HTR-8/SVneo (cell line): Measurements from ENCODE around the gene CBLB.

ENCODE experiments used
- DNase-seq: peaks from one replicate; pipeline ENCODE4 v3.0.0; 2011; ENCODE audit warnings: low spot score, mixed read lengths; ENCODE audit not compliant: insufficient read length
- FAIRE-seq: peaks from 2 replicates; lab custom pipeline; 2011; peaks lifted over from hg19 to GRCh38; lab: Jason Lieb, UNC

CBLB gene

DNA sequence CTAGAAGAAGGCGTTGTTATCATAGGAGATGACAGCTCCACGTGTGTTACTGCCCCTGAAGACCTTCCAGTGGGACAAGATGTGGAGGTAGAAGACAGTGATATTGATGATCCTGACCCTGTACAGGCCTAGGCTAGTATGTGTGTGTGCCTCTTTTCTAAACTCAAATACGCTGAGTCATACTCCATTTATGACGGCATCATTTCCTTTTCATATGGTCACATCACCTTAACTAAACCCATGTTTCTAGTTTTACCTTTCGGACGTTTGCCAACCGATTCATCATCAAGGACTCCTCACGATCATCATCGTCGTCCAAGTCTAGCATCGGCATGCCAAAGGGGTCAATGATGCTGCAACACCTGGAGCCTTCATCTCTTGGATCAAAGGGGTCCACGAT is 149.0 kb downstream of the CBLB start:
- no peak for DNase-seq
- FAIRE-seq, result no peak

GRCh38 chr3:105715372-105715771 is 153.4 kb downstream of the CBLB start:
- FAIRE-seq (no peak), DNase-seq (no peak)

GRCh38 chr3:105714453-105714852 is 154.4 kb downstream of the CBLB start:
- DNase-seq, result no peak
- FAIRE-seq, result no peak

- DNase-seq (no peak), FAIRE-seq (no peak)
Measured at GRCh38 chr3:105708980-105709379, 159.8 kb downstream of the CBLB start.

DNA sequence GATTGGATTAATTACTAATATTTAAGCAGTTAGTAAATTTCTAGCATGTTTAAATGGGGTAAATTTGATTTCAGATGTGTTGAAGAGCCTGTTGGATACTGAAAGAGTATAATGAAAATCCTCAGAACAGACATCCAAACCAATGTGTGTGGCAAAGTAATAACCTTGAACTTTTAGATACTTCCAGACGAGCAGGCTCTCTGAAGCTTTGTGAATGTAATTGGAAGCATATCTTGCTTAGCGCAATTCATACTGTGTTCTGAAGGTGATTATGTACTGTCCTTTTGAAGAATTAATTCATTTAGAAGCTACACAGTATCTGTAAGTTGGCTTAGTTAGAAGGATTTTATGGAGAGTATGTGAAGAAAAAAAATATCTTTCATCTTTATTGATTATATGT is 161.8 kb downstream of the CBLB start:
- no peak for DNase-seq
- FAIRE-seq, result no peak

DNA sequence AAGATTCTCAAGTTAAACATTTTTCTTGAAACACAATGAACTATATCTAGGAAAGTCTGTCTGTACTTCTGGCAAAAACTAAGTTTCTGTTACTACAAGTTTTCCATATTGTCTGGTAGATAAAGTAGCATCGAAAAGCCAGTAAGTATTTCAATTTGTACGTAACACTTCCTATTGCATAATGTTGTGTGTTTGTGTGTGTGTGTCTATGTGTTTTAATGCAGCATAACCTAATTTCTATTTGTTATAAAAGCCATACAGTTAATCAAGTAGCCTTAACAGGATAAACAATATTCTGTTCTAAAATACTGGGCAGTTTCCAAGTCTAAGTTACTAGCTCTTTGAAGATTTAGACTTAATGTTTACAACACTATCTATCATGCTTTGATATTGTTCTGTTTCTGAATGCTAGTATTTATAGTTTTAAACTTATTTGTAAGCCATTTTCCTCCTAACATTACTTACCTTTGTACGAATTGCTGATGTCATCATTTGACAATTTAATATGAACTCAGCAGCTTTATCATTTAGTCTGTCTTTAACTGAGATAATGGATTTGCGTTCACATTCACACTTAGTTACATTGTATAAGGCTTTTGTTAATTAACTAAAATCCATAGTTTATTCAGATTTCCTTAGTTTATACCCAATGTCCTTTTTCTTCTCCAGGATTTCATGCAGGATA is 163.9 kb downstream of the CBLB start:
- FAIRE-seq (no peak), DNase-seq (no peak)

DNA sequence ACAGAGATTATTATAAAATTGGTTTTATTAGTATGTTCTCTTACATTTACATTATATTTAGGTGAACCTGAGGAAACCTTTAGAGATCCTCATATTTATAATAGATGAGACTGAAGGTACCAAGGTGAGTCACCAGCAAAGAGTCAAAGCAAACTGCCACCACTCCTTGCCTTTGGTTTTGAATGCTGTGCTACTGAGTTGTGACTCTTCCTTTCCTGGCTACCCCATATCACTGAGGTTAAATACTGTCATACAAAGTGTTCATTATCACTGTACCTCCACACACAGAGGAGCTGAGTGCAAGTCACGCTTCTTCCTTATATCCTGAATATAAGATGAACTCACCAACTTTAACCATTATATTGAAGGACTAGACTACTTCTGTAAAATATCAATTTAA is 168.2 kb downstream of the CBLB start:
- DNase-seq (no peak), FAIRE-seq (no peak)

- no peak for FAIRE-seq
- DNase-seq, result no peak
Measured at GRCh38 chr3:105691633-105692032, 177.2 kb downstream of the CBLB start.

- FAIRE-seq (no peak), DNase-seq (no peak)
Measured at GRCh38 chr3:105691053-105691452, 177.8 kb downstream of the CBLB start.

- no peak for DNase-seq
- no peak for FAIRE-seq
Measured at GRCh38 chr3:105688821-105689220, 180.0 kb downstream of the CBLB start.

GRCh38 chr3:105686278-105686897 is 182.4 kb downstream of the CBLB start:
- DNase-seq, result peak; percentile 30
- FAIRE-seq, result no peak

DNA sequence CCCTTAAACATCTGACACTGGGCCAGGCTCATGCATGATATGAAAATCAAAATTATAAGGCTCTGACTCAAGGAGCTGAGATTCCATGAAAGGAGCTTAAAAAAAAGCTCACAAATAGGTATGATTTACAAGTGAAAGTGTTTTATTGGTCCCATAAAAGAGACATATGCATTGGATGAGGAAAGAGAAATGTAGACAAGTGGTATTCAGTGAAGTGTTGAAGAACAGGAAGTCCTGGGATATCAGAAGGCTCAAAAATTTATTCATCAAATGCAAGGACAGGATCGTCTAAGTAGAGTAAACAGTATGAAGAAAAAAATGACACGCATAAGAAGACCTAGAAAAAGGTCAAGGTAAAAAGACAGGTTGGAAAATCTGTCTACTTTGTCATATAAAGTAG is 188.9 kb downstream of the CBLB start:
- no peak for DNase-seq

GRCh38 chr3:105678017-105678416 is 190.8 kb downstream of the CBLB start:
- DNase-seq (no peak), FAIRE-seq (no peak)

More for the DNA sequence above, 188.9 kb downstream of the CBLB start:
- no peak for FAIRE-seq

DNA sequence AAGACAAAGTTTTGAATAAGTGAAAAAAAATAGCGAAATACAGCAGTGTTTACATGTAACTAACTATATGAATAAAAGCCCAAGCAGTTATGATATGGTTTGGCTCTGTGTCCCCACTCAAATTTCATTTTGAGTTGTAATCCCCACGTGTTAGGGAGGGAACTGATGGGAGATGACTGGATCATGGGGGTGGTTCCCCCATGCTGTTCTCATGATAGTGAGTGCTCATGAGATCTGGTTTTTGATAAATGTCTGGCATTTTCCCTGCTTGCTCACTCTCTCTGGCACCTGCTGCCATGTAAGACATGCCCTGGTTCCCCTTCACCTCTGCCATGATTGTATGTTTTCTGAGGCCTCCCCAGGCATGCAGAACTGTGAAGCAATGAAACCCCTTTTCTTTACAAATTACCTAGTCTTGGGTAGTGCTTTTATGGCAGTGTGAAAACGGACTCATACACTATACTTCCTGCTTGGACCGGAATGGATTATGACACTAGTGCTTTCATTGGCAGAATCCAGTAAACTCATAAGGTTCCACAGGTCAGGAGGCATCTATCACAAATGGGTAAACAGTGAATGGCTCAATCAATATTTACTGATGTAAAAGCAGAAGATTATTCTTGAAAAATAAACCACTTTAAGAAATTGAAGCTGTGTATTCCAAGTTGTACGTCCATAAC is 192.1 kb downstream of the CBLB start:
- no peak for DNase-seq
- no peak for FAIRE-seq

- DNase-seq (no peak), FAIRE-seq (no peak)
Measured at GRCh38 chr3:105674437-105675065, 194.3 kb downstream of the CBLB start.

GRCh38 chr3:105672996-105673395 is 195.8 kb downstream of the CBLB start:
- DNase-seq (no peak), FAIRE-seq (no peak)

- DNase-seq (no peak), FAIRE-seq (no peak)
Measured at GRCh38 chr3:105662306-105662705, 206.5 kb downstream of the CBLB start.

DNA sequence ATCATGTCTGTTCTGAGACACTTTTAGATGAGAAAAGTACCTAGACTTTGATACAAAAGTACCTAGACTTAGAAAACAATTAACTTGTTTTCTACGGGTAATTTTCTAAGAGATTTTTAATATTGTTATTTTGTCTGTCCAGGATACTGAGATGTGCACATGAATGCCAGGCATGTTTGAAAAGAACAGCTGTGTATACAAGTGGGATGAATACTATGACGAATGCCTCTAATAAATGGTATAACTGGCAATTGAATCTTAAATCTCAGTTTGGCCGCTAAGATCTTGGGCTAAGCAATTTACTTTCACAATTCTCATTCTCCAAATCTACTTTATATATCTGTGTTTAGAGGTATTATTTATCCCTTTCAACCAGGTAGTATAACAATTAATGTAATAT is 207.4 kb downstream of the CBLB start:
- DNase-seq (no peak), FAIRE-seq (no peak)

GRCh38 chr3:105656651-105657504 is 211.9 kb downstream of the CBLB start:
- no peak for DNase-seq
- no peak for FAIRE-seq

- FAIRE-seq (no peak), DNase-seq (no peak)
Measured at GRCh38 chr3:105653868-105654267, 214.9 kb downstream of the CBLB start.
